ENCODE measurements around the gene CTR9.

Gene CTR9

GRCh38 chr11:10778217-10778970, 27.3 kb downstream of the CTR9 start:
- no peak for DNase-seq (ENCODE audit: low read depth)
- TF ChIP-seq CTCF (IDR thresholded peaks at IDR 0.05; ENCODE audit: low read depth, low read length) = no peak
- no peak for TF ChIP-seq MYC (IDR thresholded peaks at IDR 0.05; ENCODE audit: low read depth, low read length)
- TF ChIP-seq POLR2A (IDR thresholded peaks at IDR 0.05; ENCODE audit: extremely low read depth, insufficient read length) = no peak
- no peak for TF ChIP-seq MAX (IDR thresholded peaks at IDR 0.05; ENCODE audit: low read depth, low read length)
- no peak overlapping the region for H3K4me3 ChIP-seq (ENCODE audit: low read depth, low read length)

- DNase-seq (ENCODE audit: low read depth) = no peak
- H3K4me3 ChIP-seq (ENCODE audit: low read depth, low read length) = no peak overlapping the region
- TF ChIP-seq CTCF (IDR thresholded peaks at IDR 0.05; ENCODE audit: low read depth, low read length) (no peak), POLR2A (IDR thresholded peaks at IDR 0.05; ENCODE audit: extremely low read depth, insufficient read length) (no peak), MYC (IDR thresholded peaks at IDR 0.05; ENCODE audit: low read depth, low read length) (no peak), MAX (IDR thresholded peaks at IDR 0.05; ENCODE audit: low read depth, low read length) (no peak)
These were observed 28.0 kb downstream of the CTR9 start for GRCh38 chr11:10779086-10779485.

GRCh38 chr11:10780040-10780439, 29.0 kb downstream of the CTR9 start:
- TF ChIP-seq POLR2A (IDR thresholded peaks at IDR 0.05; ENCODE audit: extremely low read depth, insufficient read length) (no peak), MYC (IDR thresholded peaks at IDR 0.05; ENCODE audit: low read depth, low read length) (no peak), CTCF (IDR thresholded peaks at IDR 0.05; ENCODE audit: low read depth, low read length) (no peak), MAX (IDR thresholded peaks at IDR 0.05; ENCODE audit: low read depth, low read length) (no peak)
- H3K4me3 ChIP-seq (ENCODE audit: low read depth, low read length) = no peak overlapping the region
- DNase-seq (ENCODE audit: low read depth) = no peak

- H3K4me3 ChIP-seq (ENCODE audit: low read depth, low read length) = no peak overlapping the region
- no peak for DNase-seq (ENCODE audit: low read depth)
- TF ChIP-seq MYC (IDR thresholded peaks at IDR 0.05; ENCODE audit: low read depth, low read length) (no peak), CTCF (IDR thresholded peaks at IDR 0.05; ENCODE audit: low read depth, low read length) (no peak), POLR2A (IDR thresholded peaks at IDR 0.05; ENCODE audit: extremely low read depth, insufficient read length) (no peak), MAX (IDR thresholded peaks at IDR 0.05; ENCODE audit: low read depth, low read length) (no peak)
These were observed 33.4 kb downstream of the CTR9 start for GRCh38 chr11:10784232-10785145.

- no peak for DNase-seq (ENCODE audit: low read depth)
- H3K4me3 ChIP-seq (ENCODE audit: low read depth, low read length) = no peak overlapping the region
- TF ChIP-seq POLR2A (IDR thresholded peaks at IDR 0.05; ENCODE audit: extremely low read depth, insufficient read length) = no peak
- TF ChIP-seq MAX (IDR thresholded peaks at IDR 0.05; ENCODE audit: low read depth, low read length) = no peak
- no peak for TF ChIP-seq MYC (IDR thresholded peaks at IDR 0.05; ENCODE audit: low read depth, low read length)
- TF ChIP-seq CTCF (IDR thresholded peaks at IDR 0.05; ENCODE audit: low read depth, low read length) = no peak
These were observed 34.1 kb downstream of the CTR9 start for GRCh38 chr11:10785146-10785474.

All from NB4 (cell line).